Activated CD4-positive, alpha-beta T cell treated with anti-CD3 and anti-CD28 coated beads, Interleukin-2, amount 10 ng/mL, durations not matched to agents 7 days and 5 days (primary cell): Measurements from ENCODE around the gene CYP21A2. TPM values are rescaled to one million over a fixed set of nuclear protein-coding genes. Genes with fewer than 3 reads are reported as not detected.
"Not testable (repeated sequence)": the region's sequence is repeated elsewhere in the genome, so short reads cannot be mapped to it uniquely, and the experiment has no call there.

Source experiments
- CTCF ChIA-PET: fragments of 350-600 bp; sonication (Branson Sonifier 250); formaldehyde crosslinking; loops from one replicate; lab custom pipeline; 2021; ENCODE audit warnings: antibody characterized with exemption; lab: Charles Lee
- POLR2A ChIA-PET: fragments of 350-600 bp; sonication (Branson Sonifier 250); formaldehyde crosslinking; loops from one replicate; lab custom pipeline; 2021; ENCODE audit warnings: antibody characterized with exemption; lab: Charles Lee
- DNase-seq: peaks from one replicate; pipeline ENCODE4 v3.0.0-alpha.2; 2020
- H3K27ac Mint-ChIP-seq: one replicate; pipeline ENCODE4 v1.8.0; 2021; ENCODE audit warnings: mild to moderate bottlenecking, moderate library complexity, mixed read lengths
- H3K27me3 Mint-ChIP-seq: one replicate; pipeline ENCODE4 v1.8.0; 2021; ENCODE audit warnings: mixed read lengths
- H3K36me3 Mint-ChIP-seq: one replicate; pipeline ENCODE4 v1.8.0; 2021; ENCODE audit warnings: low read depth, mixed read lengths
- H3K4me1 Mint-ChIP-seq: one replicate; pipeline ENCODE4 v1.8.0; 2021; ENCODE audit warnings: mixed read lengths
- H3K4me3 Mint-ChIP-seq: one replicate; pipeline ENCODE4 v1.8.0; 2021; ENCODE audit warnings: mild to moderate bottlenecking, moderate library complexity, mixed read lengths
- H3K9me3 Mint-ChIP-seq: one replicate; pipeline ENCODE4 v1.8.0; 2021; ENCODE audit warnings: mixed read lengths
- total RNA-seq, 2 experiments: library from RNA; stranded (reverse); gene quantifications; one replicate each; pipeline ENCODE4 v1.2.3, GENCODE V29; 2021

Gene CYP21A2
- total RNA-seq, 2 experiments from 2014 or later, result 0.12 TPM; not detected in 1

GRCh38 chr6:32009537-32009936, 28.7 kb upstream of the CYP21A2 start:
- H3K9me3 Mint-ChIP-seq, H3K4me1 Mint-ChIP-seq, H3K27ac Mint-ChIP-seq, CTCF ChIA-PET, H3K27me3 Mint-ChIP-seq, DNase-seq, H3K36me3 Mint-ChIP-seq, H3K4me3 Mint-ChIP-seq, POLR2A ChIA-PET: not testable (repeated sequence)

- H3K27me3 Mint-ChIP-seq, H3K36me3 Mint-ChIP-seq, H3K27ac Mint-ChIP-seq, H3K9me3 Mint-ChIP-seq, POLR2A ChIA-PET, H3K4me3 Mint-ChIP-seq, H3K4me1 Mint-ChIP-seq, CTCF ChIA-PET: not testable (repeated sequence)
- DNase-seq, result peak; percentile 4
Measured at GRCh38 chr6:32010856-32011530, 27.2 kb upstream of the CYP21A2 start.

GRCh38 chr6:32012941-32013617, 25.1 kb upstream of the CYP21A2 start:
- H3K4me1 Mint-ChIP-seq, H3K36me3 Mint-ChIP-seq, DNase-seq, H3K27me3 Mint-ChIP-seq, H3K27ac Mint-ChIP-seq, POLR2A ChIA-PET, H3K9me3 Mint-ChIP-seq, CTCF ChIA-PET, H3K4me3 Mint-ChIP-seq: not testable (repeated sequence)

- H3K27ac Mint-ChIP-seq, H3K9me3 Mint-ChIP-seq, POLR2A ChIA-PET, CTCF ChIA-PET, H3K4me3 Mint-ChIP-seq, H3K27me3 Mint-ChIP-seq, H3K36me3 Mint-ChIP-seq, DNase-seq, H3K4me1 Mint-ChIP-seq: not testable (repeated sequence)
Measured at GRCh38 chr6:32013738-32014137, 24.5 kb upstream of the CYP21A2 start.

GRCh38 chr6:32014547-32014946, 23.7 kb upstream of the CYP21A2 start, which contains the start of gene C4B:
C4B (plus strand) TSS chr6:32014795; CDS start chr6:32014846, 51 bp downstream.
- H3K36me3 Mint-ChIP-seq, H3K27ac Mint-ChIP-seq, DNase-seq, POLR2A ChIA-PET, H3K27me3 Mint-ChIP-seq, H3K4me1 Mint-ChIP-seq, H3K9me3 Mint-ChIP-seq, H3K4me3 Mint-ChIP-seq, CTCF ChIA-PET: not testable (repeated sequence)

GRCh38 chr6:32022100-32022499, 16.1 kb upstream of the CYP21A2 start:
- H3K4me3 Mint-ChIP-seq, H3K4me1 Mint-ChIP-seq, POLR2A ChIA-PET, DNase-seq, H3K27me3 Mint-ChIP-seq, H3K9me3 Mint-ChIP-seq, H3K27ac Mint-ChIP-seq, H3K36me3 Mint-ChIP-seq, CTCF ChIA-PET: not testable (repeated sequence)

- DNase-seq, H3K9me3 Mint-ChIP-seq, POLR2A ChIA-PET, H3K27ac Mint-ChIP-seq, H3K27me3 Mint-ChIP-seq, CTCF ChIA-PET, H3K36me3 Mint-ChIP-seq, H3K4me1 Mint-ChIP-seq, H3K4me3 Mint-ChIP-seq: not testable (repeated sequence)
Measured at GRCh38 chr6:32028631-32029030, 9.6 kb upstream of the CYP21A2 start.

GRCh38 chr6:32029553-32029952, 8.7 kb upstream of the CYP21A2 start:
- H3K4me1 Mint-ChIP-seq, DNase-seq, CTCF ChIA-PET, H3K27ac Mint-ChIP-seq, H3K27me3 Mint-ChIP-seq, H3K36me3 Mint-ChIP-seq, POLR2A ChIA-PET, H3K9me3 Mint-ChIP-seq, H3K4me3 Mint-ChIP-seq: not testable (repeated sequence)

GRCh38 chr6:32035283-32036013, 2.8 kb upstream of the CYP21A2 start:
- H3K4me3 Mint-ChIP-seq, H3K27me3 Mint-ChIP-seq, POLR2A ChIA-PET, H3K36me3 Mint-ChIP-seq, H3K4me1 Mint-ChIP-seq, H3K9me3 Mint-ChIP-seq, H3K27ac Mint-ChIP-seq, CTCF ChIA-PET, DNase-seq: not testable (repeated sequence)

- H3K4me3 Mint-ChIP-seq, CTCF ChIA-PET, POLR2A ChIA-PET, DNase-seq, H3K4me1 Mint-ChIP-seq, H3K27ac Mint-ChIP-seq, H3K27me3 Mint-ChIP-seq, H3K9me3 Mint-ChIP-seq, H3K36me3 Mint-ChIP-seq: not testable (repeated sequence)
Measured at GRCh38 chr6:32037136-32037535, 1.1 kb upstream of the CYP21A2 start.

- H3K4me1 Mint-ChIP-seq, H3K4me3 Mint-ChIP-seq, POLR2A ChIA-PET, H3K27ac Mint-ChIP-seq, CTCF ChIA-PET, H3K9me3 Mint-ChIP-seq, H3K36me3 Mint-ChIP-seq, DNase-seq, H3K27me3 Mint-ChIP-seq: not testable (repeated sequence)
Measured at GRCh38 chr6:32038878-32039277, 663 bp downstream of the CYP21A2 start.

- POLR2A ChIA-PET, H3K27me3 Mint-ChIP-seq, H3K4me1 Mint-ChIP-seq, H3K36me3 Mint-ChIP-seq, CTCF ChIA-PET, H3K9me3 Mint-ChIP-seq, DNase-seq, H3K27ac Mint-ChIP-seq, H3K4me3 Mint-ChIP-seq: not testable (repeated sequence)
Measured at GRCh38 chr6:32039321-32040274, 1.4 kb downstream of the CYP21A2 start.
